DMS53 (cell line): ENCODE data around the gene BTBD19.
A peak's percentile ranks its signal among the peaks of the same experiment; 100 is the strongest.
"Not testable (repeated sequence)": the region's sequence is repeated elsewhere in the genome, so short reads cannot be mapped to it uniquely, and the experiment has no call there.

Source experiments
- DNase-seq: peaks from one replicate; lab custom pipeline; 2025; lab: John Stamatoyannopoulos, UW

Gene BTBD19

DNA sequence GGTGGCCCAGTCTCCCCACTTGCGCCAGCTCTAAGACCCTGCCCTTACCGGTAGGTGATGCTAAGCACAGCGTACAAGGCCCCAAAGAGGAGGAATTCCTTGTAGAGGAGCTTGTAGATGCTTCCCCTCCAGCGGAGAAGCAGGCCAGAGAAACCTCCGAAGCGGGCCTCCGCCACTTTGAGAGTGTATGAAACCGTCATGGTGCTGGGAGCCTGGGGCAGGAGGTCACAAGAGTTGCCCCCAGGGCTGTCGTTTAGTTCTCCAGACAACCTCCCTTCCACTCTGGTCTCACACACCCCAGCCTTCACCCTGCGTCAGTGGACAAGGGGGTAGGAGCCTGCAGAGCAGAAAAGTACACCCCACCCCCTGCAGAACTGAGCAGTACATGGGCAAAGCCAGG lies 20.8 kb upstream of the BTBD19 start:
- DNase-seq: no peak

DNA sequence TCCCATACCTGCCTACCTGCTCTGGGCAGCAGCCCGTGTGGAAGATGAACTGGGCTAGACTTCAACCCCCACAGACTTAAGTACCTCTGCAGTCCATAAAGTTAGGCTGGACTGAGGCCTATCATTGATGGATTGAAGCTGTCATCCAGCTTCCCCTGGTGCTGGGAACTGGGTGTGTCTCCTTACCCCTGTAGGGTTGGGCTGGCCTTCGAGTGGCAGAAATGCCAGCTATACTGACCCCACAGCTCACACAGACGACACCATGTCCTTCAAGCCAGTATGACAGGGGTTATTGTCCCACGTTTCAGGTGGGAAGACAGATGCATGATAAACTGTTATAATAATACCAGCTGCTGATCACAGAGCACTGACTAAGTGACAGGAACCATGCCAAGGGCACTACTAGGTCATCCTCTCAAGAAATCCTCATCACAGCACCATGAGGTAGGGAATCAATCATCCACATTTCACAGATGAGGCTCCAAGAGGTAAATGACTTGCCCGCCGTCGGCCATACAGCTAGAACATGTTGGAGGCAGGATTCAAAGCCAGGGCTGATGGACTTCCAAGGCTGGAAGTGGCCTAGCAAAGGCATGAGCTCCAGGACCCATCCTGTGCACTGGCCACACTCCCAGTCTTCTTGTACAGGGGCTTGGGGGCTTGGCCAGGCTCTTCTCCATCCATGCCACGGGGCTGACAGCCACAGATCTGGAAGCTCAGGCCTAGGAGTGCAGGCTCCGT lies 20.0 kb upstream of the BTBD19 start, which contains the start of gene BEST4:
BEST4 (minus strand) TSS at position 51 of the 741 bp plus-strand sequence. CDS start 465 bp downstream, outside the sequence.
- DNase-seq: no peak

DNA sequence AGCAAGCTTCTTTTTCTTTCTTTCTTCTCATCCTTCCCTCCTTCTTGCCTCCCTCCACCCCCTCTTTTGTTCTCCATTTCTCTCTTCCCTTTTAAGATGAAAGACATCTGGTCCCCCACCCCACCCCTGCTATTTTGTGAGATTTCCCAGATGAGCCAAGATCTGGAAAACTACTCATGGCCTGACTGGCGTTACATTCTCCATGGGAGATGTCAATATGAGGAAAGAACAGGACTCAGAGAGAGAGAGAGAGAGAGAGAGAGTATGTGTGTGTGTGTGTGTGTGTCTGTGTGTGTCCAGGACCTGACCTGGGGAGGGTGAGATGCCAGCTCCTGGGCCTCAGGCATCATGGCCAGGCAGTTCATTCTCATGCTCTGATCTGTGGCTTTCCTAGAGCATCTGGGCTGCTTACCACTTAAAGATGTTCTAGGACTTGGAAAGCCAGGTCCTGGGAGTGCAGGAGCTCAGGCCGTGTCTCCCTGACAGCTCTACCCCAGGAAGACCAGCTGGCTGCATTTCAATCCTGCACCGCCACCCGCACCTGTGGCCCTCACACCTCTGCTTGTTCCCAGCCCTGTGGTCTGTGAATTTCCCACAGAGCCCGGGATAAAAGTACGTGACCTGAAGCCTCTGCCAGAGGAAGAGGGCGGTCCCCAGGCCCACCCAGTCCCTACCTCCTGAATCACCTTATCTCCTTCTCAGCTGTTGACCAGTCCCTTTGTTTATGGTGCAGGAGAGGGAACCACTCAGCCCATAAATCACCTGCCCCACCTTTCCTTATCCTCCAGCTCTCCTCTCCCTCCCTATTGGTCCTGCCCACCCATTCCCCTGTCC lies 17.1 kb upstream of the BTBD19 start:
- no peak for DNase-seq

DNA sequence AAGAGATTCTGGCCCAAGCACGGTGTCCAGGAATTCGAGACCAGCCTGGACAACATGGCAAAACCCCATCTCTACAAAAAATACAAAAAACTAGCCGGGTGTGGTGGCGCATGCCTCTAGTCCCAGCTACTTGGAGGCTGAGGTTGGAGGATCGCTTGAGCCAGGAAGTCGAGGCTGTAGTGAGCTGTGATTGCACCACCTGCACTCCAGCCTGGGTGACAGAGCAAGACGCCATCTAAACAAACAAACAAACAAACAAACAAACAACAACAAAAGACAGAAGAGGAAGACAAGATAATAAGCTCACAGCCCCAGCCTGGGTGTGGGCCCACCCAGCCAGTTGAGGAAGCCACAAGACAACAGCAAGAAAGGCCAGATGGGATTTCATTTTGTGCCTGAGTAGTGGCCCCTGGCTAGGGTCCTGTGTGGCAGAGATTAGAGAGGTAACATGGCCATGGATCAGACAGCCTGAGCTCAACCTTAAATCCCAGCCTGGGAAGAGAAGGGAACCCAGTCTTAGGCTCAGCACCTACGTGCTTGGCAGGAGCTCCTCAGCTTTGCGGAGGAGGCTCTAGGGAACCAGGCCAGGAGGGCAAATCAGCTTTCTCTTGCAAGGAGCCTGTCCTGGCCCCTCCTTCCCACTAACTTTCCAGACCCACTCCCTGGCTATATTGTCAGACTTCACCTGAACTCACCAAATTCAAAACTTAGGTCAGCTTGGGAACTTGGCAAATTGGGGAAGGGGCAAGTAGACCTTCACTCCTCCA lies 15.4 kb upstream of the BTBD19 start:
- no peak for DNase-seq

DNA sequence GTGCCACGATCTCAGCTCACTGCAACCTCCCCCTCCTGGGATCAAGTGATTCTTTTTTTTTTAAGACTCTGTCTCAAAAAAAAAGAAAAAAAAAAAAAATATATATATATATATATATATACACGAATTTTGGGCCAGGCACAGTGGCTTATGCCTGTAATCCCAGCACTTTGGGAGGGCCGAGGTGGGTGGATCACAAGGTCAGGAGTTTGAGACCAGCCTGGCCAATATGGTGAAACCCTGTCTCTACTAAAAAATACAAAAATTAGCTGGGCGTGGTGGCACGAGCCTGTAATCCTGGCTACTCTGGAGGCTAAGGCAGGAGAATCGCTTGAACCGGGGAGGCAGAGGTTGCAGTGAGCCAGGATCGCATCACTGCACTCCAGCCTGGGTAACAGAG lies 10.4 kb upstream of the BTBD19 start:
- not testable (repeated sequence) for DNase-seq

DNA sequence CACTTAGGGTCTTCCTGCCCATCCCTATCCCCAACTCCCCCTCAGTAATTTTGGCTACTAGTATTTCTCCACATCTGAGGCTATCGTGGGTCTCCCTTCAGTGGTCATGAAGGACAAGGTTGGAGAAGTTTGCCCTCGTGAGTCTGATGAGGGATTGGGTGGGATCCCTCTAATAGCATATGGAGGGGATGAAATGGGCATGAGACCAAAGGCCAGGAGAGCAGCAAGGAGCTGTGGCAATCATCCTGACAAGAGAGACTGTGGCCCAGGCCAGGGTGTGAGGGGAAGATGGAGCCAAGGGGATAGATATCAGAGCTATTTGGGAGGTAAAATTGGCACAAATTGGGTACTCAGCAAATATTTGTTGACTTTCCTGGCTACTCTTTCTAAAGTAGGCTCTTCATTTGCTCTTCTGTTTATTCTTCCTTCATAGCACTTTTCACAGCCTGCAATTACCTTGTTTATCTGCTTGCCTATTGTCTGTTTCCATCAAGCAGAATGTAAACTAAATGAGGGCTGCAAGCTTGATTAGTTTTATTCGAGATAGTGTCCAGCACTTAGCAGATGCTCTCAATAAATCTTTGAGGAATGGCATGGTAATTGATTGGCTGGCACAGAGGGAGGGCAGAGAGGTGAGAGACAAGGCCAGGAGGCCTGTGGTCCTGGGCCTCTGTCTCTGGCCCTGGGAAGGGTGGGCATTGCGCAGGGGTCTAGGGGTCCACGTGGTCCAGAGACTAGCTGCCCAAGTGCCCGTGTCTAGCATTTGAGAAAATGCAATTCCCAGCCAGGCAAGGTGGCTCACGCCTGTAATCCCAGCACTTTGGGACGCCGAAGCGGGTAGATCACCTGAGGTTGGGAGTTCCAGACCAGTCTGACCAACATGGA lies 9.6 kb upstream of the BTBD19 start:
- DNase-seq: no peak

DNA sequence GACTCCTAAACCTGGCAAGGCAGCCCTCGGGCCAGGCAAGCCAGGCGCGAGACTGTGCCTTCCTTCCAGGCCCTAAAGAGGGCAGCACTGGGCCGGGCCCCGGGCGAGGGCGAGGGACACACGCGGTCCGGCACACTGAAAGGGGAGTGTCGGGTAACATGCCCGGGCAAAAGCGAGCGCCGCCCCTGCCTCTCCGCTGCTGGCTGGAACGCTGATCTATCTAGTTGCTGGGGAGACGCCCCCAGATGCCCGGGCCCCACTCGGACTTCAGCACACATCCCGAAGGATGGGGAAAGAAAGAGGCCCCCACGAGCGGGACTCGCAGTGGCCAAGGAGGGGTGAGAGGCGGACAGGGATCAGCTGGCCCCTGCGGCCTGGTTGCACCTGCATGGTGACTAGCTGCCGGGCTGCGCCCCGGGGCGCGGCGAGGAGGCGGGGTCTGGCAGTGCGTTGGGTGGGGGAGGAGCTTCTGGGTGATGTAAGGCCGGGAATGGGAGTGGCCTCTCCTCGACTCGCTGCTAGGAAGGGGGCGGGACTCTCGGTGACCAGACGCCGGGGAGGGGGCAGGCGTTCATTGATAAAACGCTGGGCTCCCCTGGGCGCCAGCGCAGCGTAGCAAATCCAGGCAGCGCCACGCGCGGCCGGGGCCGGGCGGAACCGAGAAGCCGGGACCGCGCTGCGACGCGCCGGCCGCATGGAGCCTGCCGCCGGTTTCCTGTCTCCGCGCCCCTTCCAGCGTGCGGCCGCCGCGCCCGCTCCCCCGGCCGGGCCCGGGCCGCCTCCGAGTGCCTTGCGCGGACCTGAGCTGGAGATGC lies 8.3 kb upstream of the BTBD19 start, which contains the start of gene PLK3:
PLK3 (plus strand) TSS at position 608 of the 815 bp plus-strand sequence; CDS start at position 695, 87 bp downstream.
- peak; percentile 99 for DNase-seq

DNA sequence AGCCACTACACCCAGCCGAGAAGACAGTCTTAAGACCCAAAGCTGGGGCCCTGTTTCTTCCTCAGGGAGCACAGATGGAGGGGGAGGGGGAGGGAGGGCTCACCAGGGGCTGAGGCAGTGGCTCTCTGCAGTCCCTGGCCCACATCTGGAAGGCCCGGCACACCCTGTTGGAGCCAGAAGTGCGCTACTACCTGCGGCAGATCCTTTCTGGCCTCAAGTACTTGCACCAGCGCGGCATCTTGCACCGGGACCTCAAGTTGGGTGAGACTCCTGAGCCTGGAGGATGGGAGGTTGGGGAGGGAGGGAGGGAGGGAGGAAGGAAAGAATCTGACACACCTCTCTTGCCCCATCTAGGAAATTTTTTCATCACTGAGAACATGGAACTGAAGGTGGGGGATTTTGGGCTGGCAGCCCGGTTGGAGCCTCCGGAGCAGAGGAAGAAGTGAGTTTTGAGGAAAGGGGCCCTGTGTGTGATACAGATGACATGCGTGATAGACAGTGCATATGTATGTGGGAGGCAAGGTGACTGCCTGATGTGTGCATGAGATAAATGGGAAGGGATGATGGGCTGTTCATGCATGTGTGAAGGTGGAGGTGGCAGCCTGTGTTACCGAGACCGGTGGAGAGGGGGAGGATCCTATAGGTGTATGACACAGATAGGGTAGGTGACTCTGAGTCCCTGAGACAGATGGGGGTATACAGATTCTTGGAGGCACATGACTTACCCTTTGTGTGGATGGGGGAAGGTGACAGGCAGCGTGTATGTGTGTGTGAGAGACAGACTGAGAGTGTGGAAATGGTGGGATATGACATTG lies 6.6 kb upstream of the BTBD19 start:
- DNase-seq: no peak

DNA sequence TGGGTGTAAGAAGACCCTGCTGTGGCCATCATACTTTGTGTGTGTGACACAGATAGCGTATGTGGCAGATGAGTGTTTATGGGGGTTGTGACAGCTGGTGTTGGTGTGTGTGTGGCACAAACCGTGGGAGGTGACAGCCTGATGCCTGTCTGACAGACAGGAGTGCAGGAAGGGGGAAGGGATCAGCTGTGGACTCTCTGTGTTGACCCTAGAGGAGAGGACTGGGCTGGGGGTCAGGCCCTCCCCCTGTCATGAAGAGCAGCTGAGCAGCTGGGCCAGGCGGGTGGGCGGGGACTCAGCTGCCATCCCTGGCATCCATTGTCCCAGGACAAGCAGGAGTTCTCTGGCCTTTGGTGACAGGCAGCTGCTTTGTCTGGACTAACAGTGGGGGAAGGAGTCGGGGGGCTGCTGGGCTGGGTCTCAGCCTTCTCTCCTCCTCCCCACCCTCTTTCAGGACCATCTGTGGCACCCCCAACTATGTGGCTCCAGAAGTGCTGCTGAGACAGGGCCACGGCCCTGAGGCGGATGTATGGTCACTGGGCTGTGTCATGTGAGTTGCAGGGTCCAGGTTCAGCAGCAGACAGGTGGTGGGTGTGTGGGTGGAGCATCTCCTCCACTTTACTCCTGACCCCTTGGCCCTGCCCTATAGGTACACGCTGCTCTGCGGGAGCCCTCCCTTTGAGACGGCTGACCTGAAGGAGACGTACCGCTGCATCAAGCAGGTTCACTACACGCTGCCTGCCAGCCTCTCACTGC lies 5.8 kb upstream of the BTBD19 start:
- no peak for DNase-seq

DNA sequence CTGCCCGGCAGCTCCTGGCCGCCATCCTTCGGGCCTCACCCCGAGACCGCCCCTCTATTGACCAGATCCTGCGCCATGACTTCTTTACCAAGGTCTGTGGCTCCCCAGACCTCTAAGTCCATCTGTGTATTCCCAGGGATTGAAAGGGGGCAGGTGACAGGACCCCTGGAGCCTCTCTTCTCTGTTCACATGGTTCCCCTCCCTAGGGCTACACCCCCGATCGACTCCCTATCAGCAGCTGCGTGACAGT lies 5.3 kb upstream of the BTBD19 start:
- no peak for DNase-seq

DNA sequence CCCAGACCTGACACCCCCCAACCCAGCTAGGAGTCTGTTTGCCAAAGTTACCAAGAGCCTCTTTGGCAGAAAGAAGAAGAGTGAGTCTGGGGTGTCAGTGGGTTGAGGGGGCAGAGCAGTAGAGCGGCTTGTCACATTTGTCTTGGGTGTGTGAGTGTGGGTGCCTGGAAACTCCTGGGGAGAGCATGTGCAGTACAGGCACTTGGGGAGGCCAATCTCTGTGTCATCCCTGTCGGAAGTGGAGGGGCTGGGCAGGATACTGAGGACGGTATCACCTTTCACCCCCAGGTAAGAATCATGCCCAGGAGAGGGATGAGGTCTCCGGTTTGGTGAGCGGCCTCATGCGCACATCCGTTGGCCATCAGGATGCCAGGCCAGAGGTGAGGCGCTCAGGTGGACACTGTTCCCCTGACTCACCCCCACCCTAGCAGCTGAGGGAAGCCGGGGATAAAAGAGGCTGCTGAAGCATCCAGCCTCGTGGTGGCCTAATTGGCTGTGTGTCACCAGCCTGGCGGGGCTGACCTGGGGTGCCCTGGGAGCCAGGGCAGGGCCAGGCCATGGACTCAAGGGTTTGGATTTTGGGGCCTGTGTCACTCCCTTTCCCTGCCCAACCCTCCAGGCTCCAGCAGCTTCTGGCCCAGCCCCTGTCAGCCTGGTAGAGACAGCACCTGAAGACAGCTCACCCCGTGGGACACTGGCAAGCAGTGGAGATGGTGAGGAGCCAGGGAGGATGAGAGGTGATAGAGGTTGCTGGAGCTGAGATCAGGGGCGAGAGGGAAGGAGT lies 4.8 kb upstream of the BTBD19 start:
- DNase-seq: no peak

DNA sequence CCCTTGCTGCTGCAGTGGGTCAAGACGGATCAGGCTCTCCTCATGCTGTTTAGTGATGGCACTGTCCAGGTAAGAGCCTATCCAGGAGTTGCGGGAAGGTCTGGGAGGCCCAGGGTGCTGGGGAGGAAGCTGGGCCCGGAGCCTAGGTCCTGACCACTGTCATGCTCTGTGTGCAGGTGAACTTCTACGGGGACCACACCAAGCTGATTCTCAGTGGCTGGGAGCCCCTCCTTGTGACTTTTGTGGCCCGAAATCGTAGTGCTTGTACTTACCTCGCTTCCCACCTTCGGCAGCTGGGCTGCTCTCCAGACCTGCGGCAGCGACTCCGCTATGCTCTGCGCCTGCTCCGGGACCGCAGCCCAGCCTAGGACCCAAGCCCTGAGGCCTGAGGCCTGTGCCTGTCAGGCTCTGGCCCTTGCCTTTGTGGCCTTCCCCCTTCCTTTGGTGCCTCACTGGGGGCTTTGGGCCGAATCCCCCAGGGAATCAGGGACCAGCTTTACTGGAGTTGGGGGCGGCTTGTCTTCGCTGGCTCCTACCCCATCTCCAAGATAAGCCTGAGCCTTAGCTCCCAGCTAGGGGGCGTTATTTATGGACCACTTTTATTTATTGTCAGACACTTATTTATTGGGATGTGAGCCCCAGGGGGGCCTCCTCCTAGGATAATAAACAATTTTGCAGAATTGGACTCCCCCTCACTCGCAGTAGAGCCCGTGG lies 2.9 kb upstream of the BTBD19 start:
- DNase-seq: no peak

DNA sequence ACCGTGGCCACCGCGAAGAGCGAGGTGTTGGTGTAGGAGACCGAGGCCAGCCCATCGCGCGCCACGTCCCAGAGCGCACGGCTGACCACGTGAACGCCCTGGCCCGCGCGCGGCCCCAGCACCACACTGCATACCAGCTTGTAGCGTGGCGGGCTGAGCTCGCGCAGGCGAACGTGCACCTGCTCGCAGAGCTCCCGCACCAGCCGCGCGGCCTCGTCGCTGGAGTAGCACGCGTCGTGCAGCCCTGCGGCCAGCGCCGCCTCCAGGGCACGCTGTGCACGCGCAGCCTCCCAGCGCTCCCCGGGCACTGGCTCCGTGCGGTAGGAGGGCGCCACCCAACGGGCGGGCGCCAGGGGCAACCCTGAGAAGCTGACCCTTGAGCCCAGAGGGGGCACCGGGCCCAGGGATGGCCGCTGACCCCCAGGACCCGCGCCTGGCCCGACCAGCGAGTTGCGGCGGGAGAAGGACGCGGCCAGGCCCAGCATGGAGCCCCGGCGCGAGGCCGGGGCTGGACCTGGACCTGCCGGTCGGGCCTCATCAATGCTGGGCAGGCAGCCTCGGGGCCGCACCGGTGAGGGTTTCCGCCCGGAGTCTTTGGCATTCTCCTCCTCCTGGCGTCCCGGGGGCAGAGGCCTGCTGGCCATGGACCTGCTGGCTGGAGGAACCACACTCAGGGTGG lies 2.2 kb upstream of the BTBD19 start:
- no peak for DNase-seq

DNA sequence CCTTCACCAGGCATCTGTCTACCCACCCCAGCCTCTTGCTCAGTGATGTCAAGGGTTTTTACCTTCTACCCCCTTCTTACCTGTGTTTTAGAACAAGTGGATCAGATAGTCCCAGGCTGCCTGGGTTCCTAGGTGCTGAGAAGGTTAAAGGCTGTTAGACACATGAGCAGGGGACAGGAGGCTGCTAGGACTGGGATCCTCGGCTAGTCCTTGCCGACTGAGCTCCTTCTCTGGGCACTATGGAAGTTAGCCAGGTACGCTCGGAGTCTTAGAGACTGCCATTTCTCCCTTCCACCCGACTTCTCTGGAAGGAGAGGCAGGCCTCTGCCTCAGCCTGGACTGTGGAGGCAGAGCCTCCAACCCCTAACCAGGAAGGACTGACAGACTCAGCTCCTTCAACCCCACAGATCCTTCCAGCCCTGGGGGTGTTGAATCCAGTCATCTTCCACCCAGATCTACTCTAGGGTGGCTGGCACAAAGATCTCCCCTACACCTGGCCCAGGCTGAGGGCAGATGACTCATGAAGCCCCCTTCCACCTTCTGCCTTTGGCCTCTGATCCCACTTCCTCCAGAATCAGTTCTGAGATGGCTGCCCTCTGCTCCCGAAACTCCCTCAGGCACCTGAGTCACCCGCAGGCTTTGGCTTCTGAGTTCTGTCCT lies 1.5 kb upstream of the BTBD19 start, which contains the start of gene DYNLT4:
DYNLT4 (minus strand) TSS at position 648 of the 660 bp plus-strand sequence. CDS start 683 bp downstream, outside the sequence.
- DNase-seq: peak; percentile 69

DNA sequence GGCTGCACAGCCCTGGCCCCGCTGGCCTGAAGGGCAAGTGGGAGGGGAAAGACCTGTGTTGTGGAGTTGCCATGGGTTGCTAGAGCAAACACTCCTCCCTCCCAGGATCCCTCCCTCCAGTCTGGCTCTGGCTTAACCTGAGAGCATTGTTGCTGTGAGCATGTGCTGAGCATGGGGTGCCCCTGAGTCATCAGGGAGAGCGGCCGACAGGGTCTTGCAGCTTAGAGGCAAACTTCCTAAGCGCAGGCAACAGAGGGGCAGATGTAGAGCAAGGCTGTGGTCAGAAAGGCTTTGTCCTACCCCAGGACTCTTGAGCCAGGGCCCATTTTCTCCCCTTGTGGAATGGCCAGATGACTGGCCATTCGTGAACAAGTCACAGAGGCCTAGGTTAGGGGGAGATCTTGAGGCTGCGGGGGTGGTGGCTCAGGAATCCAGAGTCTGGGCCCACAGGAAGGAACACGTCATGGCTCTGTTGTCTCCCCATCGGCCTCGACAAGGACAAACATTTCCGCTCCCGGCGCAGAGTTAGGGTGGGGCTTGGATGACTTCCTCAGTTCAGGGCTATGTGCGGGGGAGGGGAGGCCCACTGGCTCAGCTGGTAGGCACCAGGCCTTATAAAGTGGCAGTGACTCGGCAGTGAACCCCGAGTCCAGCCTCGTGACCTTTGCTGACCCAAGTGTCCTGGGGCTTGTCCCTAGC lies 810 bp upstream of the BTBD19 start:
- peak; percentile 99 for DNase-seq
